Measurements from ENCODE around the gene ZNF791.

GRCh38 chr19:12676384-12676792 lies 65.7 kb downstream of the ZNF791 start:
- TF ChIP-seq CTCF (IDR thresholded peaks at IDR 0.05) (peak; percentile 85), EZH2 (IDR thresholded peaks at IDR 0.05) (no peak)

Measured in neural progenitor cell (in vitro differentiated cells).